Measurements from ENCODE around the gene WBP2.
"Not testable (repeated sequence)": the region's sequence is repeated elsewhere in the genome, so short reads cannot be mapped to it uniquely, and the experiment has no call there.

WBP2 gene

DNA sequence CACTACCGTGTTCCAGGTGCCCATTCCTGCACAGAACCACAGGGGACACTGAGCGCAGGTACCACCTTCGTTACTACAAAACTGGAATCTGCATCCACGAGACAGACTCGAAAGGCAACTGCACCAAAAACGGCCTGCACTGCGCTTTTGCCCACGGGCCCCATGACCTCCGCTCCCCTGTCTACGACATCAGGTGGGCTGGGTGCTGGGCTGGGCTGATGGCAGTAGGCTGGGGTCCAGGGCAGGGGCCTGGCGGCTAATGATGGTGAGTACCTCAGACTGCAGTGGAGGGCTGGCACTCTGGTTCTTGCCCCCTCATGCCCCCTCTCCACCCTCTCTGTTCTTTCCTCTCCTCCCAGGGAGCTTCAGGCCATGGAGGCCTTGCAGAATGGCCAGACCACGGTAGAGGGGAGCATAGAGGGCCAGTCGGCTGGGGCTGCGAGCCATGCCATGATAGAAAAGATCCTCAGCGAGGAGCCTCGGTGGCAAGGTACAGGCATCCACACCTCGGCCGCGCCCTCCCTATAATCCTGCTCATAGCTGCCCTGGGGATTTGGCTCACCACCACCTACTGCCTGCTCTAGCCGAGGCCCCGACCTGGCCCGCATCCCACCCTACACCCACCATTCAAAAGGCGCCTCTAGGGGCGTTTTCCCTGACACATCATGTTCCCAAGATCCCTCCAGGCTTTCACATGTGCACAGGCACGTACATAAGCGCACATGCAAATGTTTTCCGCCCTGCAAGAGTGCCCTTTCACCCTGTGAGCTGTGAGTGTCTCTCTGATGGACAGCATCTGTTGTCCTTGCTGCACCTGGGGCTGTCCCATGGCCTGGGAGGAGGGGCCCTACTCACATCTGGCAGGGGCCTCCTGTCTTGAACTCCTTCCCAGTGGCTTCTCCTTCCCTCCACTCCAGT, 42.8 kb downstream of the WBP2 start:
- no peak for DNase-seq

DNA sequence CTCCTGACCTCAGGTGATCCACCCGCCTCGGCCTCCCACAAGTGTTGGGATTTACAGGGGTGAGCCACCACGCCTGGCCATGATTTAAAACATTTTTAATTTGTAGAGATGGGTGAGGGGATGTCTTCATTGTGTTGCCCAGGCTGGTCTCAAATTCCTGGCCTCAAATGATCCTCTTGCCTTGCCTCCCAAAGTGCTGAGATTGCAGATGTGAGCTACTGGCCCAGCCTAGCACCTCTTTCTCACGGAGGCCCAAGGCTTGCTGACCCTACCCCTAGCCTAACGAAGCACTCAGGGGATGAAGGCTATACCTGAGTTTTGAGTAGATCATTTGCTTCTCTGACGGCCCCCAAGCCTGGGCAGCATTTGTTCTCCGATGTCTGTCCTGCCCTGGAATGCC, 44.0 kb downstream of the WBP2 start:
- no peak for DNase-seq

DNA sequence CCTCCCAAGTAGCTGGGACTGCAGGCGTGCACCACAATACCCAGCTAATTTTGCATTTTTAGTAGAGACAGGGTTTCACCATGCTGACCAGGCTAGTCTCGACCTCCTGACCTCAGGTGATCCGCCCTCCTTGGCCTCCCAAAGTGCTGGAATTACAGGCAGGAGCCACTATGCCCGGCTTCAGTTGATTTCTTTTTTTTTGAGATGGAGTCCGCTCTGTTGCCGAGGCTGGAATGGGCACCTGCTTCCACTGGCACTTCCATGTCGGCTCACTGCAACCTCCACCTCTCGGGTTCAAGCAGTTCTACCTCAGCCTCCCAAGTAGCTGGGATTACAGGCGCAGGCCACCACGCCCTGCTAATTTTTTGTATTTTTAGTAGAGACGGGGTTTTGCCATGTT, 44.4 kb downstream of the WBP2 start:
- DNase-seq = not testable (repeated sequence)

DNA sequence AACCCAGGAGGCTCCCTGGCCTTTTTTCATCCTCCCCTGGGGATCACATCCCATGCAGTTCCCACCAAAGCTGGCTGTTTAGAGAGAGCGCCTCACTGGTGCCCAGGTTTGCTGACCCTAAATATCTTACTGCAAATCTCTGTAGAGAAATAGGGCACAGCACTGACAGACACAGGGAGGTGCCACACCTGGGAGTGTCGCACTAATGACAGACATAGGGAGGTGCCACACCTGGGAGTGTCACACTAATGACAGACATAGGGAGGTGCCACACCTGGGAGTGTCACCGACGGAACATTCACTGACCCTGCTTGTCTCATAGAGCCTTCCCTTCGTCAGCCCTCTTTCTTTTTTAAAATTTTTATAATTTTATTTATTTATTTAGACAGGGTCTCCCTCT, 44.9 kb downstream of the WBP2 start:
- DNase-seq = no peak

DNA sequence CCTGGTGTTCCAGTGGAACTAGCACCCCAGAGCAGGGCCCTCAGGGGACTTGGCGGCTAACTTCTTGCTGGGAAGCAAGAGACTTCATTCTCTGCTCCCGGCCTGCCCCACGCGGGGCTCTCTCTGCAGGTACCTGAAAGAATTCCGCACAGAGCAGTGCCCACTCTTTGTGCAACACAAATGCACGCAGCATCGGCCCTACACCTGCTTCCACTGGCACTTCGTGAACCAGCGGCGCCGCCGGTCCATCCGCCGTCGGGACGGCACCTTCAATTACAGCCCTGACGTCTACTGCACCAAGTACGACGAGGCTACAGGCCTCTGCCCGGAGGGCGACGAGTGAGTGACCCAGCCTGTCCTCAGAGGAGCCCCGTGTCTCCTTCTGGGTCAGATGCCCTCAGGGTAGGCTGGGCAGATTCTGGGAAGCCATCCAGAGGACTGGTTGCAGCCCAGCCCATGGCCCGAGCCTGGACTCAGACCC, 45.5 kb downstream of the WBP2 start:
- DNase-seq = no peak

DNA sequence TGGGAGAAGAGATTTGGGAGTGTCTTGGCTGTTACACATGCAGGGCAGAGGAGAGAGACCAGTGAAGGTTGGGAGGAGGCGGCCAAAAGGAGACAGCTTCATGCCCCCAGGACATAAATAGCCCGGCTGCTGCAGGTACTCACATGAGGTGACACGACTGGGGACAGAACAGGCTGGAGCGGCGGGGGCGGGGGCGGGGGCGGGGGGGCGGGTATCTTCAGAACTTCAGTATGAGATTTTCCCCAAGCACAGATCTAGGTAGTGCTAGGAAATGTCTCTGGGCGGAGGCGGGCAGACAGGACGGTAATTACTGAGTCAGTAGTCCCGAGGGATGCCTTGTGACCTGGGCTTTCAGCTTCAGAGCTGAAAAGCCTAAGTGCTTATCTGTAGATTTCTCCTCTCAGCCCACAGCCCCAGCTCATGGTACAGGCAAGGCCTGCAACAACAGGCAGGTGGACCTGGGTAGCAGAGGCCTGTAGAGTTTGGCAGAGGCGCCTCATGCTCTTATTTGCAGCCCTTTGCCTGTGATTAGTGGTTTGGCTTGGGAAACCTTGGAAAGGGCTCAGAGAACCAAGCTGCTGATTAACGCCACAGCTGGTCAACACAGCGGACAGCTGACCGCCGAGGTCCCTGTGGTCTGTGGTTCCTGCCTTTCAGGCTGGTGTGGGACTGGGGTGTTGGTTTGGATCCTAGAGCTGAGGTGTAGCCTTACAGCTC, 46.1 kb downstream of the WBP2 start:
- DNase-seq = no peak

DNA sequence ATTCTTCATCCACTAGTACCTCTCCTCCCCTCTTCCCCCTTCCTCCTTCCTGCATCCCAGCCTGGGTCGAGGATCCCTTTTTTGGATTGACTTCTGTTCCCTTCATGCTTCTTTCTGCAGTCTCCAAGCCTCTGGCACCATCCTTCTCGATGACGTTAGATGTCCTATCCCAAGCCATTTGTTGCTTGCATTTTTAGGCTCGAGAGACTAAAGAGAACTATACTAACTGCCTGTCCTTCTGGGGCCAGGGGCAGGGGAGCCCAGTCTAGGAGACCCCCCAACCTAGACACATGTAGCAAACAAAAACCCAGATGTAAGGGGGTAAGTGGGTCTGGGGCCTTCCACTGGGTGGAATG, 46.6 kb downstream of the WBP2 start:
- DNase-seq = no peak

DNA sequence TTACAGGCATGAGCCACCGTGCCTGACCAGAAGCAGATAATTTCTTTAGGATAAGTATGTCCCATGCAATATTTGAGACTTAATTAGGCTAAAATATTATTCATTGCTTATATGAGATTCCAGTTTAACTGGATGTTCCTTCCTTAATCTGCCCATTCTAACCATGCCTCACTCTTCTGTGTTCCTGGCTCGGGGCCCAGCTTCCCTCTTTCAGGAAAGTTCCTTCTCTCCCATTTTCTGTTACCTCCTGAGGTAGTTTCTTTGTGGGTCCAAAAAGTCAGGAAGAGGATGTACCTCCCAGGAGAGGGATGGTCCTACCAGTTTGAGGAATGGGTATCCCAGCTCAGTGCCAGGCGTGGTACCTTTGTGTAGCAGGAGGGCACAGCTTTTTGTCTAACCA, 47.3 kb downstream of the WBP2 start:
- no peak for DNase-seq

DNA sequence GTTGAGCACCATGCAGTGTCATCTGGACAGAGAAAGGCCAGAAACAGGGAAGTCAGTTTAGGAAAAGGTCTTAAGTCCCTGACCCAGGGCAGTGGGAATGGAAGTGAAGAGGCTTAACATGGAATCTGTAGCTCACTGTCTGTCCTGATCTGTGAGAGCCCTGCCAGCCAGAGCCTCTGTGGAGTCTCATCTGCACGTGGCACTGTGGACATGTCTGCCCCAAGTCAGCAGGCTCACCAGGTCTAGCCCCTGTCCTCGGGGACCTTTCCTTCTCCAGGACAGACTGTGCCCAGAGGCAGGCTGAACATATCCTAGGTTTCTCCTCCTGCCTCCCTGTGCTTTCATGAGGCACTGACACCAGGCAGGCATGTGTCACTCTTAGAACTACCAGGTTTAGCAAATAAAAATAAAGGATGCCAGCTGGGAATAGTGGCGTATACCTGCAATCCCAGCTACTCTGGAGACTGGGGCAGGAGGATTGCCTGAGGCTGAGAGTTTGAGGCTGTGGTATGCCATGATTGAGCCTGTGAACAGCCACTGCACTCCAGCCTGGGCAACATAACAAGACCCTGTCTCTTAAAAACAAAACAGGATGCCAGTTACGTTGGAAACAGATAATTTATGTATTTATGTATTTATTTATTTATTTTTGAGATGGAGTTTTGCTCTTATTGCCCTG, 48.2 kb downstream of the WBP2 start:
- DNase-seq = no peak

DNA sequence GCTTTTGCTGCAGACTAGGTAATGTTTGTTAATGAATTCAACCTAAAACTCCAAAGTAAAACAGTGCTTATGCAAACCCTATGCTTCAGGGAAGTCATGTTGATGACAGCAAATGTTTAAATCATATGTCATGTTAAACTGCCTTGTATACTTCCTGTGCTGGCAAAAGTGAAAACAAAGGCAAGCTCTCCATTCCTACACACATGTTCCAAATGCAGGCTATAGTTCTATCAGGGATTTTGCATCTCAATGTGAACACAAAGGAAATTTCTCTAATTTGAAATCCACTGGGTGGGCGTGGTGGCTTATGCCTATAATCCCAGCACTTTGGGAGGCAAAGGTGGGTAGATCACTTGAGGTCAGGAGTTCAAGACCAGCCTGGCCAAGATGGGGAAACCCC, 51.3 kb downstream of the WBP2 start:
- no peak for DNase-seq

DNA sequence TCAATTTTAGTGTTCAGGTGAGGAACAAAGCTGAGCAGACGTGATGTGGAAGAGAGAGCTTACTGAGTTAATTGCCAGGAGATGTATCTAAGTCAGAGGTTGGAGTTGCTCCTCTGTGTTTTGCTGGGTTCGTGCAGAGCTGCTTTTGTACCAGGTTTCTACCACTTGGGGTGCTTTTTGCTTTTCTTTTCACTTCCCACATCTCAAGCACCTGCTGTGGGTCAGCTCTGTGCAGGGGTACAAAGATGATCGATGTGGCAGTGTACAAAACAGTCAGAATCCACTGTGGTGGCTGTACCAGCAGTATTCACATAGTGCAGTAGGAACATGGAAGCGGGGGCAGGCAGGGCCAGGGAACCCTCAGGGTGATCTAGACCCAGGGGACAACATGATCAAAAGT, 55.7 kb downstream of the WBP2 start:
- DNase-seq = no peak

DNA sequence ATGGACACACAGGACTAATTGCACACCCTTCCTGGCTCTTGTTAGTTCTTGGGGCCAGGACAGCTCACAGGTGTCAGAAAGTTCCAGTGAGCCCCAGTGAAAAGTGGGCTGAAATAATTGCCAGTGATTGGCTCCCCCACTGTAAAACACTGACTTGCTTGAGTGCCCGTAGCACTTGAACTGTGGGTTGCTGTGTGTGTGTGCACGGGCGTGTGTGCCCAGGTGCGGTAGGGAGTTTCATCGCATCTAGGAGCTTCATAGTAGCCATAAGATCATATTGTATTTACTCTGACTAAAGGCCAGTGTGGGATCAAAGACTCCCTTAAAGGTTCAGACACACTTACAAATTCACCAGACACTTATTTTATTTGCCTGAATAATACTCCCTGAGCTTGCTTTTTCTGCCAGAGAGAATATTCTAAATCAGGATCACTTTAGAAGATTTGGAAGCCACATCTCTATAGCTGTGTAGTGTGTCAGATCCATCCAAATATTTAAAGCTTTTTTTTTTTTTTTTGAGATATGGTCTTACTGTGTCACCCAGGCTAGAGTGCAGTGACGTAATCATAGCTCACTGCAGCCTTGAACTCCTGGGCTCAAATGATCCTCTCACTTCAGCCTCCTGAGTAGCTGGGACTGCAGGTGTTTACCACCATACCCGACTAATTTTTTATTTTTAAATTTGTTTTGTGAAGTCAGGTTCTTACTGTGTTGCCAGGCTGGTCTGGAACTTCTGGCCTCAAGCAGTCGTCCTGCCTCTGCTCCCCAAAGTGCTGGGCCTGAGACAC, 59.1 kb downstream of the WBP2 start:
- no peak for DNase-seq
